NCI-H2227 (cell line): ENCODE data around the gene WDFY2.
"Not testable (repeated sequence)": the region's sequence is repeated elsewhere in the genome, so short reads cannot be mapped to it uniquely, and the experiment has no call there.

Experiments
- DNase-seq: peaks from one replicate; lab custom pipeline; 2025; ENCODE audit not compliant: unreplicated experiment; lab: John Stamatoyannopoulos, UW

Gene WDFY2

GRCh38 chr13:51629491-51630287 lies 45.4 kb downstream of the WDFY2 start:
- no peak for DNase-seq

DNA sequence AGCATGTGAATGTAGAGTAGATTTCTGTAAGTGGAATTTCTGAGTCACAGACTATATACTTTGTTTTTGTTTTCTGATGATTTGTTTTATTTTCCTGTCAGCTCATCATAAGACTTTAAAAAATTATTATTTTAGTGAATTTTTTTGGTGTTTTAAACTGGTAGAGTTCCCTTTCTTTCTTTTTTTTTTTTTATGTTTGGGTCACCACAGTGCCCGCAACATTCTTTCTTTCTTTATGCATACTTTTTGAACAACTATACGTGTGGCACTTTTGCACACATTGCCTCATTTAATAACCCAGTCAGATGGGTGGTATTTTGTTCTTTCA lies 46.0 kb downstream of the WDFY2 start:
- no peak for DNase-seq

- no peak for DNase-seq
Observed at GRCh38 chr13:51632591-51633362, 48.5 kb downstream of the WDFY2 start.

- DNase-seq: no peak
Observed at GRCh38 chr13:51635137-51635878, 51.0 kb downstream of the WDFY2 start.

DNA sequence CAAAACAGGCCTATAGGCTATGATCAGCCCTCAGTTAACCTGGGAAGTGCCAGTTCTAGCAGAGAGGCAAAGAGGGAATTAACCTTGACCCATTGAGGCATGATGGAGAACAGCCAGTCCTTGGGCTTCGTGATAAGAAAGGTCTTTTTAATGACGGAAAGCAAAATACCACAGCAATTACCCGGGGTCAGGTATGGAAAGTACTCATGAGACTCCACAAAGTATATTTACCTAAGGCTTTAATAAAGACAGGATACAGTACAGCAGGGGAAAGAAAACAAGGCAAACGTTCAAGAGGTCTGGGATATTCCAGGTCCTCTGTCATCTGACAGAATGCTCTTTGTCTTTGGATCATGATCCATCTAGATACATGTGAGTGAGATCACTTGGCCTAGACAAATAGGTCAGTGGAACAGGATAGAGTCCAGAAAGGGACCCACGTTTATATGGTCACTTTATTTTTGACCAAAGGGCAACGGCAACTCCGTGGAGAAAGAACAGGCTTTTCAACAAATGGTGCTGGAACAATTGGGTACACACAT lies 52.2 kb downstream of the WDFY2 start:
- no peak for DNase-seq

- no peak for DNase-seq
Observed at GRCh38 chr13:51637852-51638215, 53.6 kb downstream of the WDFY2 start.

DNA sequence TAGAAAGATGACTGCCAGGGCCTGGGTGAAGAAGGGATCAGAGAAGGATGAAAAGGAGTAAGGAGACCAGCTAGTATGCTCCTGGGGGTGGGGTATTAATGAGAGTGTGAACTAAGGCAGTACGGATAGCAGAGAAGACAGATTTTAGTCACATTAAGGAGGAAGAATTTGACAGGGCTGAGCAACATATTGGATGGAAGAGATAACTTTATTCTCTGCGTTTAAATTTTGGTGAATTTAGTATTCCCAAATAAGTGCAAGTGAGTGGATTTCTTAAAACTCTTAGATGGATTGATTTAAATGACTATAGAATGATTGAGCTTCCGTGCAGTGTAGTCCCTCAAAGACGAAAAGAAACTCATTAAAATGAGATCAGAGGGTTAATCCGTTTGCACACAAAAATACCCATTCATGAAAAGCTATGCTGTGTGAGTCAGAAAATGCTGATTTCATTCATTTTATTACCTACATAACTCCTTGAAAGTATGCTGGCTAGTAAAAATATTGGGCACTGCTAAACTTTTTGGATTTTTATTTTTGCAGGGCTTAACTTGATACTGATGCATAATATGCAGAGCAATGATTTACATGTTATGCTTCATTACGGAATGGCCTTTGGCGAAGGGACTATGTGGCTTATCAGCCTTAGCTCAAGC lies 54.1 kb downstream of the WDFY2 start:
- DNase-seq: no peak

- DNase-seq: no peak
Observed at GRCh38 chr13:51639171-51639570, 54.9 kb downstream of the WDFY2 start.

- not testable (repeated sequence) for DNase-seq
Observed at GRCh38 chr13:51640696-51641095, 56.4 kb downstream of the WDFY2 start.

- DNase-seq: no peak
Observed at GRCh38 chr13:51643105-51643881, 59.0 kb downstream of the WDFY2 start.

DNA sequence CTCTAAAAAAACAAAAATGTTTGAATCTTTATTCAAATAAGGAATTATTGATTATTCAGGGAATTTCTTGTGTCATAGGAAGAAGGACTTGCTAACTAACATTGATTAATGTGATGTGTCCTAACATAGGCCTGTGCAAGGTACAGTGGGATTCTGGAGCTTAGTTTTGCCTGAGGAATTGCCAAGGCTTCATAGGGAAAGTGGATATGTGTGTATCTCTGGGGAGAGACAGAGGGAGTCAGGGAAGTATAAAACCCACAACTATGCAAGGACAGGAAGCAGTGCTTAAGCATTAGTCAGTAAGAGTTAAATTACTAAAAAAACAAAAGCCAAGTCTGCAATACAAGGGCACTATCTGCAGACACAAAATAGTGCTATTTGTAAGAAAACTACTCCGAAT lies 59.6 kb downstream of the WDFY2 start:
- no peak for DNase-seq

GRCh38 chr13:51644654-51645053 lies 60.4 kb downstream of the WDFY2 start:
- no peak for DNase-seq

DNA sequence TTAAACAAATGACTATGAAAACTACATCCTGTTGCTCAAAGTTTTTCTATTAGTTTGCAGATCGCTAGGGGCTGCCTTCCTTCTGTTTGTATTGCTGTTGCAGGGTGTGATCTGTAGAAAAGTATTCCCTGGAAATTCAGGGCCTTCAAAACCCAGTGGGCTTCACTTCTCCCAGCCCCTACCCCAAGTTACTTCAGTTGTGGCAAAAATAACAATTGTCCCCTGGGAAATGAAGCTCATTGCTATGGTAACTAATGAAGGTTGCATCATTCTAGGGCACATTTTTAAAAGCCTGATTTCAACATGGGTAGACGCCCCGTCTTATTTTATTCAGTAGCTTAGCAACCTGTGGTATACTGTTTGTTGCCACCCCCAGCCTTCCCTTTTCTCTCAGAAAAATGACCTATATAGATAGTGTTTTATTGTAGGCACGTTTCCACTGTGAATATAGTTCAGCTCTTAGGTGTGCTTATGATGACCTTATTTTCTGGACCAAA lies 60.9 kb downstream of the WDFY2 start:
- DNase-seq: no peak

DNA sequence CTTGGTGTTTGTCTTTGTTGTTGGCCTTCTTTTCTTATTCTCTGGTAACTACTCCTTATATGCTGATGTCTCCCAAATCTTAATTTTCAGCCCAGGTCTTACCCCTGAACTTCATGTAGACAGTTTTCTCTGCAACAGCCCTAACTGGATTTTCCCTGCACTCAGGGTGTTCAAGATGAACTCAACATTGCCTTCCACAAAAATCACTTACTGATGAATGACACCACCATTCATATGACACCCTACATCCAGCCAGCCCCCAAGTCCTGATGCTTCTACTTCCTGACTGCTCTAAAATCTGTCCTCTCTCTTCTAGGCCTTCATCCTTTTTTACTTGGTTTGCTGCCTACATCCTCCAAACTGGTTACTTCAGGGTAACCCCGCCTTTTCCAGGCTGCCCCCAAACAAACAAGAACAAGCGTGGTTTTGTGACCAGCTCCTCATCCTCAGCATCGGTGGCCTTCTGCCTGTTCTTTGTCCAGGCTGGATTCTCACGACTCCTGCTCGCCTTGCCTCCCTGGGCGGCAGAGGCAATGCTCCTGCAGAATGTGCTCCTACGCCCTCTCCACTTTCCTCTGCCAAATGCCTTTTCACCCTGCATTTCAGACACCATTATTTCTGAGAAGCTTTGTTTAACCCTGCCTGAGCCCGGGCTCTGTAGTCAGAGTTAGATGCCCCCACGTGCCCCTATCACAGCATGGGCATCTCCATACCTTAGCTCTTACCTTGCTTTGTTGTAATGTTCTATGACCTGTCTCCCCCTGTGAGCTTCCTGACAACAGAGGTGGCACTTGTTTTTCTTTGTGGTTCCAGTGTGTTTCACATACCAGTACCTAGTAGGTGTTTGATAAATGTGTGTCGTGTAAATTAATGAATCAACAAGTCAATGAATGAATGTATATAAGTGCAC lies 61.8 kb downstream of the WDFY2 start:
- DNase-seq: no peak

GRCh38 chr13:51647067-51647466 lies 62.8 kb downstream of the WDFY2 start:
- DNase-seq: no peak

DNA sequence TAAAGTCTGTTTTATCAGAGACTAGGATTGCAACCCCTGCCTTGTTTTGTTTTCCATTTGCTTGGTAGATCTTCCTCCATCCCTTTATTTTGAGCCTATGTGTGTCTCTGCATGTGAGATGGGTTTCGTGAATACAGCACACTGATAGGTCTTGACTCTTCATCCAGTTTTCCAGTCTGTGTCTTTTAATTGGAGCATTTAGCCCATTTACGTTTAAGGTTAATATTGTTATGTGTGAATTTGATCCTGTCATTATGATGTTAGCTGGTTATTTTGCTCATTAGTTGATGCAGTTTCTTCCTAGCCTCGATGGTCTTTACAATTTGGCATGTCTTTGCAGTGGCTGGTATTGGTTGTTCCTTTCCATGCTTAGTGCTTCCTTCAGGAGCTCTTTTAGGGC lies 67.9 kb downstream of the WDFY2 start:
- DNase-seq: not testable (repeated sequence)

- DNase-seq: no peak
Observed at GRCh38 chr13:51659276-51660127, 75.2 kb downstream of the WDFY2 start.

DNA sequence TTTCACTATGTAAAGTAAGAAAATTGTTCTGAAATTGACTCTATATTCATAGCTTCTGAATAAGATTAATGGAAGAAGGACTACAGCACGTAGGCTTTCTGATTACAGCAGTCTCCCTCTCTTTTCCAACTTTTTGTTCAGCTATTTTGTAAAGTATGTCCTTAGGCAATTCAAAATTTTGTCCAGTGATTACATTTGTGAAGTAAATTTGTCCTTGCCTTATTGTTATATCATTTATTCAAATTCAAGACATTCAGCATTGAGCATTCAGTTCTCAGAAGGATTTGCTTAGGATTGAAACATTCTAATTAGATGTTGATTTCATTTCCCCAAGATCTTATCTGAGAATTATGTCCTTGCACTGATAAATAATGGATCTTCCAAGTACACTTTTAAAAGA lies 76.6 kb downstream of the WDFY2 start:
- DNase-seq: no peak
